ENCODE results near the gene MED27. TPM values are rescaled to one million over a fixed set of nuclear protein-coding genes. Genes with fewer than 3 reads are reported as not detected.

Gene MED27
- total and polyA plus RNA-seq, 2 of the 8 experiments (the other 6 are each of a cell fraction or from before 2014, with no cell fraction given) = 29.9 to 56.5 TPM

- no peak overlapping the region for H2BK5ac ChIP-seq (ENCODE audit: low read depth, low read length)
- H2BK12ac ChIP-seq (ENCODE audit: low read depth, low read length) = no peak overlapping the region; the same call in 1 of the 2 replicates
- POLR2A ChIA-PET (ENCODE audit: partially characterized antibody) = interaction anchor here (1.0 kb wide), 1 partner anchor 31 kb away, joined by 3 read pairs; no protein-coding TSS in a partner anchor
- peaks cover 0 to 2% of the 10 kb centered on the region in 2 experiments for H4K20me1 ChIP-seq (replicated peaks in 1 of 2; ENCODE audit: control insufficient read depth in 1 of 2, insufficient read depth in 2 of 2, low read length in 2 of 2)
- no peak overlapping the region for H3K4me3 ChIP-seq (ENCODE audit: extremely low read depth in 1 of 4, insufficient read depth in 2 of 4, low read depth in 3 of 4, low read length in 4 of 4)
- peak overlapping the region in 1 of 2 experiments; percentile 10; a peak in 1 of 4 replicates for H3K4me2 ChIP-seq (ENCODE audit: insufficient read depth in 1 of 2, low read depth in 2 of 2, low read length in 2 of 2)
- no peak overlapping the region for H2AFZ ChIP-seq (ENCODE audit: low read length)
- H3K56ac ChIP-seq (replicated peaks; ENCODE audit: insufficient read length, low read depth, low read length) = no peak overlapping the region
- CTCF ChIA-PET (ENCODE audit: partially characterized antibody) = interaction anchor here (0.7 to 1.2 kb wide), 2 partner anchors 137 to 163 kb away, joined by 3 read pairs; no protein-coding TSS in a partner anchor
- H3K14ac ChIP-seq (ENCODE audit: insufficient read length) = no peak overlapping the region
- TF ChIP-seq TAF7 (optimal IDR thresholded peaks at IDR 0.05; ENCODE audit: borderline replicate concordance, low read depth, low read length) = no peak
- no peak for TF ChIP-seq SUZ12 (IDR thresholded peaks at IDR 0.05; ENCODE audit: low read length)
- no peak for TF ChIP-seq PHF8 (conservative IDR thresholded peaks at IDR 0.05; ENCODE audit: low read depth, low read length)
- no peak overlapping the region for H3K27ac ChIP-seq (ENCODE audit: low read depth, low read length)
- no peak overlapping the region for H4K8ac ChIP-seq (ENCODE audit: extremely low read depth, insufficient read depth, low read length)
- peaks cover 10 to 34% (median 23%) of the 10 kb centered on the region in 4 experiments for H3K4me1 ChIP-seq (replicated peaks in 1 of 4; ENCODE audit: control insufficient read depth in 3 of 4, insufficient read depth in 4 of 4, low read length in 3 of 4)
- H2BK120ac ChIP-seq (replicated peaks; ENCODE audit: low read depth, low read length) = no peak overlapping the region
- no peaks in the 10 kb centered on the region for H3K36me3 ChIP-seq (ENCODE audit: control insufficient read depth in 2 of 4, insufficient read depth in 4 of 4, low read length in 3 of 4)
- DNase-seq (ENCODE audit: low read depth in 1 of 2, low spot score in 2 of 2) (no peak), FAIRE-seq (no peak)
- H3K79me1 ChIP-seq (ENCODE audit: low read depth, low read length) = peaks cover 6% of the 10 kb centered on the region
- no peak overlapping the region for H3K4ac ChIP-seq (replicated peaks; ENCODE audit: insufficient read length, low read depth, low read length)
- H3K23me2 ChIP-seq (ENCODE audit: low read depth, low read length) = no peaks in the 10 kb centered on the region
- H2BK20ac ChIP-seq (ENCODE audit: low read length) = no peak overlapping the region
- H2AK5ac ChIP-seq (ENCODE audit: low read depth, low read length) = no peak overlapping the region
- no peaks in the 10 kb centered on the region for H3K9me3 ChIP-seq (ENCODE audit: insufficient read depth in 2 of 2, low read depth in 1 of 2, low read length in 1 of 2)
- H3K23ac ChIP-seq (ENCODE audit: insufficient read length) = no peak overlapping the region
- WGBS, 2 experiments (ENCODE audit: extremely low coverage in 1 of 2, insufficient coverage in 1 of 2, insufficient read length in 1 of 2, insufficient replicate concordance in 2 of 2, low coverage in 1 of 2, low lambda C conversion rate in 2 of 2, missing lambda C conversion rate in 1 of 2) = 72% methylated on average over 9 of the region's 9 CpGs; no CpG with 5 or more reads in 1 of the 2 experiments
- no peak overlapping the region for H4K5ac ChIP-seq (ENCODE audit: insufficient read length, low read depth, low read length)
- H3K27me3 ChIP-seq (replicated peaks in 1 of 4; ENCODE audit: control insufficient read depth in 3 of 4, extremely low read depth in 1 of 4, insufficient read depth in 3 of 4, low read length in 3 of 4) = no peaks in the 10 kb centered on the region
- H2BK15ac ChIP-seq (ENCODE audit: low read length) = no peak overlapping the region
- no peak overlapping the region for H3K18ac ChIP-seq (ENCODE audit: extremely low read depth, low read length)
- H4K91ac ChIP-seq (replicated peaks; ENCODE audit: insufficient read length, low read length) = no peak overlapping the region
- no peak overlapping the region; a peak in 1 of 7 replicates for H3K9ac ChIP-seq (replicated peaks in 1 of 4; ENCODE audit: extremely low read depth in 1 of 4, low read depth in 3 of 4, low read length in 3 of 4)
- H3K79me2 ChIP-seq (ENCODE audit: control insufficient read depth in 1 of 2, insufficient read depth in 2 of 2, low read length in 2 of 2) = 0 out of 4 replicates have a peak, but pooled peaks cover 0 to 6% of the 10 kb centered on the region in 2 experiments
These were observed 72.8 kb downstream of the MED27 start for GRCh38 chr9:132006677-132007370.
